ENCODE measurements around the gene TTBK1. TPM values are rescaled to one million over a fixed set of nuclear protein-coding genes. Genes with fewer than 3 reads are reported as not detected.

The TTBK1 gene
- total and polyA plus RNA-seq, 9 donors = 0.03 to 0.11 (median 0.06) TPM; not detected in 6

DNA sequence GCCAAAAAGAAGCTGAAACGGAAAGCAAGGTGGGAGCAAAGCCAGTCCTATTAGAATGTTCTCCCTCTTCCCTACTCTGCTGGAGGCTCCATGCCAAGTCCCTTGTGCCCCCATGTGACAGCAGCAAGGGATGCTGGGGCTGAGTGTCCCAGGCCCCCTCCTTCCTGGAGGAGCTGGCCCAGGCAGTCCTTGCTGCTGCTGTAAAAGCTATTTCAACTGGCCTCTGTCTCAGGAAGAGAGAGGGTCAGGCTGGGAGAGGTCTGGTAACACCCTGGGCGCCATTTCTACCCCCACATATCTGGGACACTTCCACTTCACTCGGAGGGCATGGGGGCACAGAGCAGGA lies 25.0 kb downstream of the TTBK1 start:
- DNase-seq = no peak
- H3K4me1 ChIP-seq (ENCODE audit: insufficient read depth) = peaks cover 3% of the 10 kb centered on the region
- no peaks in the 10 kb centered on the region for H3K36me3 ChIP-seq
- H3K9me3 ChIP-seq = no peaks in the 10 kb centered on the region
- TF ChIP-seq, protein P1, sequence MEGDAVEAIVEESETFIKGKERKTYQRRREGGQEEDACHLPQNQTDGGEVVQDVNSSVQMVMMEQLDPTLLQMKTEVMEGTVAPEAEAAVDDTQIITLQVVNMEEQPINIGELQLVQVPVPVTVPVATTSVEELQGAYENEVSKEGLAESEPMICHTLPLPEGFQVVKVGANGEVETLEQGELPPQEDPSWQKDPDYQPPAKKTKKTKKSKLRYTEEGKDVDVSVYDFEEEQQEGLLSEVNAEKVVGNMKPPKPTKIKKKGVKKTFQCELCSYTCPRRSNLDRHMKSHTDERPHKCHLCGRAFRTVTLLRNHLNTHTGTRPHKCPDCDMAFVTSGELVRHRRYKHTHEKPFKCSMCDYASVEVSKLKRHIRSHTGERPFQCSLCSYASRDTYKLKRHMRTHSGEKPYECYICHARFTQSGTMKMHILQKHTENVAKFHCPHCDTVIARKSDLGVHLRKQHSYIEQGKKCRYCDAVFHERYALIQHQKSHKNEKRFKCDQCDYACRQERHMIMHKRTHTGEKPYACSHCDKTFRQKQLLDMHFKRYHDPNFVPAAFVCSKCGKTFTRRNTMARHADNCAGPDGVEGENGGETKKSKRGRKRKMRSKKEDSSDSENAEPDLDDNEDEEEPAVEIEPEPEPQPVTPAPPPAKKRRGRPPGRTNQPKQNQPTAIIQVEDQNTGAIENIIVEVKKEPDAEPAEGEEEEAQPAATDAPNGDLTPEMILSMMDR (IDR thresholded peaks at IDR 0.05) = no peak
- TF ChIP-seq EP300 (IDR thresholded peaks at IDR 0.05) (no peak), POLR2A (IDR thresholded peaks at IDR 0.05) (no peak)
- H3K27me3 ChIP-seq = no peaks in the 10 kb centered on the region
- WGBS, 3 donors = 66 to 76% (median 71%) methylated on average over 3 of the region's 3 CpGs
- no peak overlapping the region for H3K4me3 ChIP-seq
- intact Hi-C loops (cut with DNase I) = loop anchor here in 2 of 4 donors (10.0 kb wide), 2 partner anchors 226 to 236 kb away; no protein-coding TSS in a partner anchor
- no peak overlapping the region for H3K27ac ChIP-seq

DNA sequence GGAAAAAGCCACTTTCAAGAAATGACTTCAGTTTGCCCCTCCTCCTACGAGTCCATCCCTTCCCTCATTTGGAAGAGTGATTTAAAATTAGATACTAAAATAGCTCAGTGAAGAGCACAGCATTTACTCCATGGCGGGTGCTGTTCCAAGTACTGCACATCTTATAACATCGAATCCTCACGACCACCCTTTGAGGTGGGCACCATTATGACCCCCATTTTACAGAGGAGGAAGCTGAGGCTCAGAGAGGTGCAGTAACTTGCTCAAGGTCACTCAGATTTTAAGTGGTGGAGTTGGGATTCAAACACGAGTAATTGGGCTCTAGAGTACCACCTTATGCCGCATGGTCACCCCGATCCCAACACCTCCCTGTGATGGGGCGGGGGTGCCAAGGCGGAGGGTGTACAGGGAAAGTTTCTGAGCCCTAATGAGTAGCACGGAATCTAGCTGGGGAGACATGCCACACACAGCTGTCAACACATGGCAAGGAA lies 25.5 kb downstream of the TTBK1 start:
- WGBS, 3 donors = 66 to 68% (median 68%) methylated on average over 10 of the region's 10 CpGs
- intact Hi-C loops (cut with DNase I) = loop anchor here in 2 of 4 donors (10.0 kb wide), 2 partner anchors 226 to 236 kb away; no protein-coding TSS in a partner anchor
- DNase-seq = no peak
- Histone ChIP-seq H3K9me3 (no peaks in the 10 kb centered on the region), H3K4me3 (no peak overlapping the region), H3K27ac (no peak overlapping the region), H3K4me1 (ENCODE audit: insufficient read depth) (peaks cover 3% of the 10 kb centered on the region), H3K36me3 (no peaks in the 10 kb centered on the region), H3K27me3 (no peaks in the 10 kb centered on the region)
- no peak for TF ChIP-seq EP300 (IDR thresholded peaks at IDR 0.05)
- TF ChIP-seq, protein P1 (IDR thresholded peaks at IDR 0.05) = no peak
- TF ChIP-seq POLR2A (IDR thresholded peaks at IDR 0.05) = no peak

DNA sequence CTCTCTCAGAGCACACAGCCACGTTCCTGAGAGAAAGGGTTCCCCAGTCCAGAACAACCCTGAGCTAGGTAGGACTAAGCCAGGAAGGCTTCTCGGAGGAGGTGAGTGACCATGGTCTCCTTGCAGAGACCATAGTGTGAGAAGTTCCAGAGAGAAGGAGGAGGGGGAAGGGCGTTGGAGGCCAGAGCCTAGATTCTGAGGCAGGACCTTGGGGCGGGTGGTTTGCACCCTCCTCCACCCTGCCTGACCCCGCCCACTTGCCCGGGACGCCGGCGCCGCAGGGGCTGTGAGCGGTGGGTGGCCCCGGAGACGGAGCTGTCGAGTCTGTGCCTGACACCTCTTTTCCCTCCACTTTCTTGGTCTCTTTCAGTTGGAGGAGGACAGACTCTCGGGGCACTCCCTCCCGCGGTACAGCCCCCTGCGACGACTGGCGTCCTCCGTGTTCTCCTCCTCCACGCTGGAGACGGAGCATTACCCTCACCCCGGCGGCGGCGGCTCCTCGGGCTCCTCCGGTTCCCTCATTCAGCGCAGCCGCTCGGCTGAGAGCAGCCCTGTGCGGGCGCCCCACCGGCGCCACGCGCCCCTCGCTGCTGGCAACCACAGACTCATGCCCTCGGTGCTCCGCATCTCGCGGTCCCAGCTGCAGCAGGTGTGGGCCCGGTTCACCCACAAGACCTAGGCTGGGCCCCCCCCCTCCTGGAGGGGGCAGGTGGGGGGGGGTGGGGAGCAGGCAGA lies 26.2 kb downstream of the TTBK1 start:
- peak overlapping the region; percentile 31 for H3K4me3 ChIP-seq
- no peak for DNase-seq
- WGBS, 3 donors = 3 to 6% (median 3%) methylated on average over 39 to 44 of the region's 44 CpGs
- no peaks in the 10 kb centered on the region for H3K36me3 ChIP-seq
- H3K27ac ChIP-seq = no peak overlapping the region
- intact Hi-C loops (cut with DNase I) = loop anchor here in 2 of 4 donors (10.0 kb wide), 2 partner anchors 225 to 235 kb away; no protein-coding TSS in a partner anchor
- no peaks in the 10 kb centered on the region for H3K27me3 ChIP-seq
- peaks cover 3% of the 10 kb centered on the region for H3K4me1 ChIP-seq (ENCODE audit: insufficient read depth)
- no peaks in the 10 kb centered on the region for H3K9me3 ChIP-seq
- TF ChIP-seq EP300 (IDR thresholded peaks at IDR 0.05) (no peak), POLR2A (IDR thresholded peaks at IDR 0.05) (no peak)
- TF ChIP-seq, protein P1 (IDR thresholded peaks at IDR 0.05) = no peak

DNA sequence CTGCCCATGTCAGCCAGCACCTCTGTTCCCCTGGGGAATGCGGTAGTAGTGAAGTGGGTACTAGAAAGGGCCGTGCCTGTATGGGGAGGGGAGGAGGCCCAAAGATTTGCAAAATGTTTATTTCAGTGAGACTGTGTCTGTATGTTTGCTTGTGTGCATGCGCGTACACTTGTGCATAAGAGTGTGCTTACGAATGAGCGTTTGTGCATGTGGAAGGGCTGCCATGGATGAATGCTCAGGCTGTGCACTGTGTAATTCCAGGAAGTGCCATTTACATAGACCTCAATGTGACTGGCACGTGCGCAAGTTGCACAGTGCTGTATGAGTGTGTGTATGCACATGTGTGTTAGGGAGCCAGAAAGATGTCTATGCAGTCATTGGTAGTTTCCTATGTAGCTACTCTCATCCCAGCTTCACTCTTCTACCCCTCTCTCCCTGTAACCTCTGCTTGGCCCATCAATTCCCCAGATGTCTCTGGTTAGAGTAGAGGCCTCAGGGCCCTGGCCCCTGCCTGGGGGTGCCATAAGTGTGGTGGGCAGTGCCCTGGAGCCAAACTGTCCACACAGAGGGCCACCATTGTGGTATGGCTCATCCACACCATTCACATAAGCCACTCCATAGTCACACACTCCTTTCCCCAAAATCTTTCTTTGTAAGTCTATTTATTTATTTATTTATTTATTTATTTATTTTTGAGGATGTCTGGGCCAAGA lies 28.0 kb downstream of the TTBK1 start:
- intact Hi-C loops (cut with DNase I) = no loop called here
- Histone ChIP-seq H3K4me1 (ENCODE audit: insufficient read depth) (peaks cover 5% of the 10 kb centered on the region), H3K27me3 (no peaks in the 10 kb centered on the region), H3K9me3 (no peaks in the 10 kb centered on the region), H3K4me3 (no peak overlapping the region), H3K27ac (no peak overlapping the region), H3K36me3 (no peaks in the 10 kb centered on the region)
- TF ChIP-seq, protein P1 (IDR thresholded peaks at IDR 0.05) = no peak
- TF ChIP-seq EP300 (IDR thresholded peaks at IDR 0.05) (no peak), POLR2A (IDR thresholded peaks at IDR 0.05) (no peak)
- no peak for DNase-seq
- 89 to 92% (median 92%) methylated on average over 8 of the region's 8 CpGs for WGBS, 3 donors
